ENCODE measurements around the gene ZCCHC4.

The ZCCHC4 gene

DNA sequence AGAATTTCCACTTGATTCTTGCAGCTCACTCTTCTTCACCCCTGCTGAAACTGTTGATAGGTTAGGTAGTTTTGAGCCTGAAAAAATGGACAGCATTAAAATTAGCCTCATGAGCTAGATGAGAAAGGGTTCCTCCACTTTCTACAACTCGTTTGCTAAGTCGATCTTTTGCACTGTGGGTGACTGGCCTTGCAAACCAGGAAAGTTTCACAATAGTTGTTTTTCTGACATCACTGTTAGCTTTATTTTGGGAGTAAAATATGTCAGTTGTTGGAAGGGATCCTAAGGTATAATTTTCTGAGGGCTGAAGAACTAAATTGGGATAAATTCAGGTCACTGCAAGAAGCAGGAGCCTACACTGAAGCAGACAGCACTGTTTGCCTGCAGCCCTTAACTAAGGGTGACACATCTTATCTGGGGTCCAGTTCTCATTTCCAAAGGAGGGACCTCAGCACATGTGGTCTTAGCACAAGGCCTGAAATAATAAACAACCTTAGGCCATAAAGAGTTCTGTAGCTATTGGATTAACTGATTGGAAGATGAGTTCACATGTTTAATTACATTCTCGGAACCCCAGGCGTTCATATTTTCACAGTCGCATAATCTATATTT, 93.6 kb downstream of the ZCCHC4 start:
- Histone ChIP-seq H3K9me3 (replicated peaks; ENCODE audit: insufficient read depth, low read length) (no peaks in the 10 kb centered on the region), H3K4me1 (ENCODE audit: low read length) (no peaks in the 10 kb centered on the region), H3K79me2 (ENCODE audit: low read length) (no peaks in the 10 kb centered on the region), H3K27ac (ENCODE audit: low read length) (no peak overlapping the region), H2AFZ (ENCODE audit: low read length) (no peak overlapping the region), H4K20me1 (ENCODE audit: insufficient read depth, low read length) (no peaks in the 10 kb centered on the region), H3K9me2 (replicated peaks; ENCODE audit: insufficient read depth, low read length) (no peaks in the 10 kb centered on the region), H3F3A (ENCODE audit: insufficient read depth, low read length) (no peaks in the 10 kb centered on the region), H3K4me2 (ENCODE audit: low read depth, low read length) (no peak overlapping the region), H3K27me3 (replicated peaks; ENCODE audit: insufficient read depth, low read length) (no peaks in the 10 kb centered on the region), H3K4me3 (ENCODE audit: low read length) (no peak overlapping the region), H3K36me3 (replicated peaks; ENCODE audit: insufficient read depth, low read length) (no peaks in the 10 kb centered on the region; the same call in 1 of the 2 replicates), H3K9ac (ENCODE audit: low read length) (no peak overlapping the region)
- no peak for TF ChIP-seq EZH2 (optimal IDR thresholded peaks at IDR 0.05; ENCODE audit: low read depth, low read length)
- TF ChIP-seq, protein P1, sequence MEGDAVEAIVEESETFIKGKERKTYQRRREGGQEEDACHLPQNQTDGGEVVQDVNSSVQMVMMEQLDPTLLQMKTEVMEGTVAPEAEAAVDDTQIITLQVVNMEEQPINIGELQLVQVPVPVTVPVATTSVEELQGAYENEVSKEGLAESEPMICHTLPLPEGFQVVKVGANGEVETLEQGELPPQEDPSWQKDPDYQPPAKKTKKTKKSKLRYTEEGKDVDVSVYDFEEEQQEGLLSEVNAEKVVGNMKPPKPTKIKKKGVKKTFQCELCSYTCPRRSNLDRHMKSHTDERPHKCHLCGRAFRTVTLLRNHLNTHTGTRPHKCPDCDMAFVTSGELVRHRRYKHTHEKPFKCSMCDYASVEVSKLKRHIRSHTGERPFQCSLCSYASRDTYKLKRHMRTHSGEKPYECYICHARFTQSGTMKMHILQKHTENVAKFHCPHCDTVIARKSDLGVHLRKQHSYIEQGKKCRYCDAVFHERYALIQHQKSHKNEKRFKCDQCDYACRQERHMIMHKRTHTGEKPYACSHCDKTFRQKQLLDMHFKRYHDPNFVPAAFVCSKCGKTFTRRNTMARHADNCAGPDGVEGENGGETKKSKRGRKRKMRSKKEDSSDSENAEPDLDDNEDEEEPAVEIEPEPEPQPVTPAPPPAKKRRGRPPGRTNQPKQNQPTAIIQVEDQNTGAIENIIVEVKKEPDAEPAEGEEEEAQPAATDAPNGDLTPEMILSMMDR (IDR thresholded peaks at IDR 0.05; ENCODE audit: low read length) = no peak
- TF ChIP-seq EZH2phosphoT487 (IDR thresholded peaks at IDR 0.05; ENCODE audit: low read length) = no peak
- DNase-seq = no peak

DNA sequence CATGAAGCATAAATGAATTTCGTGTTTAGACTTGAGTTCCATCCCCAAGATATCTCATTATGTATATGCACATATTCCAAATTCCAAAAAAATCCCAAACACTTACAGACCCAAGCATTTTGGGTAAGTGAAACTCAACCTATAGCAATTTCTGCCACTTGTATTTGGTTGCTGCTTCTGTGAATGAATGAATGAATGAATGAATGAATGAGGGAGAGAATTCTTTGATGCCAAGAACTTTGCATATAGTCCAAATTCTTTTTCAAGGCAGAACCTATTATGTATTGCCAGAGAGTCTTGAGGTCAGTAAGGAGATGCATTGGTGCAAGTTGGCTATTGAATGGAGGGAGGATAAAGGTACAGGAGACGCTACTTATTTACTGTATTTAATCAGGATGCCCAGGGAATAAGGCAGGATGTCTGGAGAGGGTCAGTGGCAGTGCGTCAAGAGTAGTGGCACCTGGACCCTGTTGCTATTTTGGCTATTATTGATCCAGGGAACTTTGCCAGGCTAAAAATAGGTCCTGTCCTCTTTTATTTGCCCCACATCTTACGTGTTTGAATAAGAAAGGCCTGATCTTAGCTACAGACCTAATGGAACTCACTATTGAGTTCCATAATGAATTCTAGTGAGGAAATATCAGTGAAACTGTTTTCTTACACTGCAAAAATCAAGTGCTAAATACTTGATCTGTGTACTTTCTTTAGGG, 98.4 kb downstream of the ZCCHC4 start:
- no peak for DNase-seq
- no peaks in the 10 kb centered on the region for H3F3A ChIP-seq (ENCODE audit: insufficient read depth, low read length)
- TF ChIP-seq, protein P1 (IDR thresholded peaks at IDR 0.05; ENCODE audit: low read length) = no peak
- TF ChIP-seq EZH2phosphoT487 (IDR thresholded peaks at IDR 0.05; ENCODE audit: low read length) (no peak), EZH2 (optimal IDR thresholded peaks at IDR 0.05; ENCODE audit: low read depth, low read length) (no peak)

DNA sequence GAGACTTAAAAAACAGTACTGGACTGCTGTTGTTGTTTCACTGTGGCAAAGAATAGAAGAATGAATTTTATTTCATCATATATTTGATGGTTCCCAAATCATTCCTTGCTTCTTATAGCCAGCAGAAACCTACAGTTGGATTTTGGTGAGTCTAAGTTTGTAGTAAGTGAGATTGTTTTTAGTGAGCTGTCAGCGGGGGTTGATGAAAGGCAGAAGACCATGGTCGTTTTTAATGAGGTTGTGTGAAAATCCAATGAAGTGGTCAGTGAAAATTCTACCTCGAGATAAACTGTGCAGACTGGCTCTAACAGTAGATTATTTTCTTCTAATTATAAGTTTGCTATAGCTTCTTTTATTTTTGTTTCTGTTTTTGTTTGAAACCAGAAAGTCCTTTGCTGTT, 100.7 kb downstream of the ZCCHC4 start:
- no peaks in the 10 kb centered on the region for H3K9me2 ChIP-seq (replicated peaks; ENCODE audit: insufficient read depth, low read length)
- no peaks in the 10 kb centered on the region for H4K20me1 ChIP-seq (ENCODE audit: insufficient read depth, low read length)
- no peak overlapping the region for H3K4me3 ChIP-seq (ENCODE audit: low read length)
- no peak for DNase-seq
- no peak overlapping the region for H2AFZ ChIP-seq (ENCODE audit: low read length)
- no peaks in the 10 kb centered on the region for H3K27me3 ChIP-seq (replicated peaks; ENCODE audit: insufficient read depth, low read length)
- H3K4me1 ChIP-seq (ENCODE audit: low read length) = no peaks in the 10 kb centered on the region
- no peaks in the 10 kb centered on the region for H3K79me2 ChIP-seq (ENCODE audit: low read length)
- H3F3A ChIP-seq (ENCODE audit: insufficient read depth, low read length) = no peaks in the 10 kb centered on the region
- peaks cover 6% of the 10 kb centered on the region; the same call in 1 of the 2 replicates for H3K36me3 ChIP-seq (replicated peaks; ENCODE audit: insufficient read depth, low read length)
- H3K4me2 ChIP-seq (ENCODE audit: low read depth, low read length) = no peak overlapping the region
- H3K27ac ChIP-seq (ENCODE audit: low read length) = no peak overlapping the region
- H3K9me3 ChIP-seq (replicated peaks; ENCODE audit: insufficient read depth, low read length) = no peaks in the 10 kb centered on the region
- TF ChIP-seq, protein P1 (IDR thresholded peaks at IDR 0.05; ENCODE audit: low read length) = no peak
- TF ChIP-seq EZH2phosphoT487 (IDR thresholded peaks at IDR 0.05; ENCODE audit: low read length) (no peak), EZH2 (optimal IDR thresholded peaks at IDR 0.05; ENCODE audit: low read depth, low read length) (no peak)
- no peak overlapping the region for H3K9ac ChIP-seq (ENCODE audit: low read length)

More for the DNA sequence above, 98.4 kb downstream of the ZCCHC4 start:
- Histone ChIP-seq H3K36me3 (replicated peaks; ENCODE audit: insufficient read depth, low read length) (peaks cover 6% of the 10 kb centered on the region; the same call in 1 of the 2 replicates), H3K27ac (ENCODE audit: low read length) (no peak overlapping the region), H2AFZ (ENCODE audit: low read length) (no peak overlapping the region), H4K20me1 (ENCODE audit: insufficient read depth, low read length) (no peaks in the 10 kb centered on the region), H3K4me2 (ENCODE audit: low read depth, low read length) (no peak overlapping the region), H3K9me3 (replicated peaks; ENCODE audit: insufficient read depth, low read length) (no peaks in the 10 kb centered on the region), H3K79me2 (ENCODE audit: low read length) (no peaks in the 10 kb centered on the region), H3K4me1 (ENCODE audit: low read length) (no peaks in the 10 kb centered on the region), H3K9me2 (replicated peaks; ENCODE audit: insufficient read depth, low read length) (no peaks in the 10 kb centered on the region), H3K4me3 (ENCODE audit: low read length) (no peak overlapping the region), H3K27me3 (replicated peaks; ENCODE audit: insufficient read depth, low read length) (no peaks in the 10 kb centered on the region), H3K9ac (ENCODE audit: low read length) (no peak overlapping the region)

All from MM.1S (cell line).